PC-3 (cell line): ENCODE results near the gene NRN1.

ENCODE experiments used
- CTCF ChIP-seq: fragments of 300-600 bp; sonication (generic); conservative IDR thresholded peaks from 2 replicates; pipeline ENCODE4 v1.5.1; 2017; ENCODE audit warnings: antibody characterized with exemption, low read depth, mild to moderate bottlenecking, low read length
- EZH2 ChIP-seq: fragments of 300-600 bp; sonication (generic); IDR thresholded peaks from one replicate; pipeline ENCODE4 v1.6.1; 2017; ENCODE audit warnings: antibody characterized with exemption, mild to moderate bottlenecking, low read length; ENCODE audit not compliant: unreplicated experiment
- EZH2phosphoT487 ChIP-seq: fragments of 300-600 bp; sonication (generic); IDR thresholded peaks from 2 replicates; pipeline ENCODE4 v1.6.1; 2018; ENCODE audit warnings: mild to moderate bottlenecking, antibody characterized with exemption, low read length, borderline replicate concordance

- TF ChIP-seq CTCF, result peak; percentile 69
- no peak for TF ChIP-seq EZH2phosphoT487
- no peak for TF ChIP-seq EZH2
Measured at GRCh38 chr6:5950361-5950785, 56.4 kb downstream of the NRN1 start.
